MM.1S (cell line): ENCODE measurements around the gene TRIM71.

Source experiments
- DNase-seq: peaks from one replicate; pipeline ENCODE4 v3.0.0-alpha.2; 2015
- H2AFZ ChIP-seq: fragments of 300-600 bp; sonication (generic); 2 replicates; pipeline ENCODE4 v1.6.0; 2016; ENCODE audit warnings: antibody characterized with exemption, low read length
- H3F3A ChIP-seq: fragments of 300-600 bp; sonication (generic); 2 replicates; pipeline ENCODE4 v1.6.1; 2016; ENCODE audit warnings: mild to moderate bottlenecking, antibody characterized with exemption, low read length, moderate library complexity, mixed read lengths; ENCODE audit not compliant: insufficient read depth
- H3K27ac ChIP-seq: fragments of 300-600 bp; sonication (generic); 2 replicates; pipeline ENCODE4 v1.5.1; 2016; ENCODE audit warnings: mild to moderate bottlenecking, low read length
- H3K27me3 ChIP-seq: fragments of 300-600 bp; sonication (generic); replicated peaks from 2 replicates; pipeline ENCODE4 v1.6.0; 2016; ENCODE audit warnings: low read length; ENCODE audit not compliant: insufficient read depth
- H3K36me3 ChIP-seq: fragments of 300-600 bp; sonication (generic); replicated peaks from 2 replicates; pipeline ENCODE4 v1.6.1; 2016; ENCODE audit warnings: mild to moderate bottlenecking, low read length, mixed read lengths; ENCODE audit not compliant: insufficient read depth
- H3K4me1 ChIP-seq: fragments of 300-600 bp; sonication (generic); 2 replicates; pipeline ENCODE4 v1.6.1; 2016; ENCODE audit warnings: low read length, mixed read lengths
- H3K4me2 ChIP-seq: fragments of 300-600 bp; sonication (generic); 2 replicates; pipeline ENCODE4 v1.6.0; 2016; ENCODE audit warnings: low read depth, low read length
- H3K4me3 ChIP-seq: fragments of 300-600 bp; sonication (generic); 2 replicates; pipeline ENCODE4 v1.5.1; 2016; ENCODE audit warnings: low read length, mixed read lengths
- H3K79me2 ChIP-seq: fragments of 300-600 bp; sonication (generic); 2 replicates; pipeline ENCODE4 v1.6.1; 2016; ENCODE audit warnings: mixed run types, low read length, mixed read lengths
- H3K9ac ChIP-seq: fragments of 300-600 bp; sonication (generic); 2 replicates; pipeline ENCODE4 v1.6.1; 2016; ENCODE audit warnings: low read length, mixed read lengths
- H3K9me2 ChIP-seq: fragments of 300-600 bp; sonication (generic); replicated peaks from 2 replicates; pipeline ENCODE4 v1.6.1; 2016; ENCODE audit warnings: mild to moderate bottlenecking, low read length, mixed read lengths; ENCODE audit not compliant: insufficient read depth
- H3K9me3 ChIP-seq: fragments of 300-600 bp; sonication (generic); replicated peaks from 2 replicates; pipeline ENCODE4 v1.6.1; 2016; ENCODE audit warnings: mild to moderate bottlenecking, low read length, mixed read lengths; ENCODE audit not compliant: insufficient read depth
- H4K20me1 ChIP-seq: fragments of 300-600 bp; sonication (generic); 2 replicates; pipeline ENCODE4 v1.6.1; 2016; ENCODE audit warnings: mild to moderate bottlenecking, low read length, moderate library complexity, mixed read lengths; ENCODE audit not compliant: insufficient read depth
- CTCF ChIP-seq: fragments of 300-600 bp; sonication (generic); IDR thresholded peaks from 2 replicates; pipeline ENCODE4 v1.5.1; 2016; ENCODE audit warnings: antibody characterized with exemption, low read length, mixed read lengths
- EZH2 ChIP-seq: fragments of 300-600 bp; sonication (generic); optimal IDR thresholded peaks from 2 replicates; pipeline ENCODE3; 2017; ENCODE audit warnings: low read depth, mild to moderate bottlenecking, antibody characterized with exemption, low read length, mixed read lengths
- EZH2phosphoT487 ChIP-seq: fragments of 300-600 bp; sonication (generic); IDR thresholded peaks from 2 replicates; pipeline ENCODE4 v1.6.1; 2018; ENCODE audit warnings: antibody characterized with exemption, low read length

The TRIM71 gene

GRCh38 chr3:32859604-32860237, 41.9 kb downstream of the TRIM71 start:
- Histone ChIP-seq H3K27ac (no peak overlapping the region), H3K36me3 (no peaks in the 10 kb centered on the region), H3K4me3 (no peak overlapping the region), H3K9me3 (no peaks in the 10 kb centered on the region), H3K4me2 (no peak overlapping the region), H4K20me1 (no peaks in the 10 kb centered on the region), H3F3A (no peaks in the 10 kb centered on the region), H3K9me2 (no peaks in the 10 kb centered on the region), H3K79me2 (no peaks in the 10 kb centered on the region), H3K9ac (no peak overlapping the region), H2AFZ (no peak overlapping the region), H3K27me3 (no peaks in the 10 kb centered on the region), H3K4me1 (peaks cover 12% of the 10 kb centered on the region)
- no peak for DNase-seq
- TF ChIP-seq EZH2phosphoT487: no peak
- no peak for TF ChIP-seq EZH2
- no peak for TF ChIP-seq CTCF

GRCh38 chr3:32860499-32860898, 42.7 kb downstream of the TRIM71 start:
- no peak overlapping the region for H3K9ac ChIP-seq
- no peak for TF ChIP-seq EZH2phosphoT487
- no peak for TF ChIP-seq CTCF
- no peak for TF ChIP-seq EZH2
- no peak overlapping the region for H3K27ac ChIP-seq
- DNase-seq: no peak
- no peak overlapping the region for H3K4me3 ChIP-seq
- H3K36me3 ChIP-seq: no peaks in the 10 kb centered on the region
- no peaks in the 10 kb centered on the region for H3K9me3 ChIP-seq
- no peak overlapping the region for H3K4me2 ChIP-seq
- no peaks in the 10 kb centered on the region for H4K20me1 ChIP-seq
- H3K27me3 ChIP-seq: no peaks in the 10 kb centered on the region
- no peak overlapping the region for H2AFZ ChIP-seq
- H3K79me2 ChIP-seq: no peaks in the 10 kb centered on the region
- H3F3A ChIP-seq: no peaks in the 10 kb centered on the region
- no peaks in the 10 kb centered on the region for H3K9me2 ChIP-seq
- peaks cover 12% of the 10 kb centered on the region for H3K4me1 ChIP-seq

GRCh38 chr3:32861681-32862080, 43.9 kb downstream of the TRIM71 start:
- H3K27me3 ChIP-seq: no peaks in the 10 kb centered on the region
- H3K27ac ChIP-seq: no peak overlapping the region
- H3K79me2 ChIP-seq: no peaks in the 10 kb centered on the region
- H3F3A ChIP-seq: no peaks in the 10 kb centered on the region
- peaks cover 12% of the 10 kb centered on the region for H3K4me1 ChIP-seq
- no peaks in the 10 kb centered on the region for H3K9me2 ChIP-seq
- no peaks in the 10 kb centered on the region for H4K20me1 ChIP-seq
- no peak overlapping the region for H3K4me3 ChIP-seq
- TF ChIP-seq CTCF (no peak), EZH2 (no peak), EZH2phosphoT487 (no peak)
- no peaks in the 10 kb centered on the region for H3K36me3 ChIP-seq
- DNase-seq: no peak
- no peak overlapping the region for H3K4me2 ChIP-seq
- H3K9ac ChIP-seq: no peak overlapping the region
- H3K9me3 ChIP-seq: no peaks in the 10 kb centered on the region
- H2AFZ ChIP-seq: no peak overlapping the region
